HG02840 (cell line): ENCODE results near the gene CPEB2.

Experiments used
- ATAC-seq: cut with Tn5 transposase; IDR thresholded peaks from one replicate; pipeline ENCODE4 v1.9.1; 2021; ENCODE audit warnings: mild to moderate bottlenecking, moderate library complexity, moderate number of reproducible peaks; ENCODE audit not compliant: unreplicated experiment, low FRiP score

Gene CPEB2

GRCh38 chr4:15109600-15109999, 107.3 kb downstream of the CPEB2 start:
- no peak for ATAC-seq

DNA sequence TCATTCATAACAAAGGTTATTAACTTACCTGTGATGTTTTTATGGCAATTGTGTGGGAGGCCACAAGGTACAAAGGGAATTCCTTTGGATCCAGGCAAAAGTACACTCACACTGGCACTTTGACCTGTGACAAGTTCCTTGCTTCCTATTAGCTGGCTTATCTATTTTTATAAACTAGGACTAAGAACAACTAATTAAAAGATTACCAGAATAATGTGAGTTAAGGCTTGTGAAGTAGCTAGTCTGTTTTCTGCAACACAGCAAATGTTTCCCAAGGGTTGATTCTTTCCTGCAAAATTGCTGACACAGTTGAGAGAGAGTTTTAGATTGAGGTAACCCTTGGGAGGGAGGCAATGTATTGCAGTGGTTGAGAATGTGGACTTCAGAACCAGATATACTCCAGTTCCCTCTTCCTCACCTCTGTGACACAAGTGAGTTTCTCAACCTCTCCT, 107.9 kb downstream of the CPEB2 start:
- no peak for ATAC-seq

DNA sequence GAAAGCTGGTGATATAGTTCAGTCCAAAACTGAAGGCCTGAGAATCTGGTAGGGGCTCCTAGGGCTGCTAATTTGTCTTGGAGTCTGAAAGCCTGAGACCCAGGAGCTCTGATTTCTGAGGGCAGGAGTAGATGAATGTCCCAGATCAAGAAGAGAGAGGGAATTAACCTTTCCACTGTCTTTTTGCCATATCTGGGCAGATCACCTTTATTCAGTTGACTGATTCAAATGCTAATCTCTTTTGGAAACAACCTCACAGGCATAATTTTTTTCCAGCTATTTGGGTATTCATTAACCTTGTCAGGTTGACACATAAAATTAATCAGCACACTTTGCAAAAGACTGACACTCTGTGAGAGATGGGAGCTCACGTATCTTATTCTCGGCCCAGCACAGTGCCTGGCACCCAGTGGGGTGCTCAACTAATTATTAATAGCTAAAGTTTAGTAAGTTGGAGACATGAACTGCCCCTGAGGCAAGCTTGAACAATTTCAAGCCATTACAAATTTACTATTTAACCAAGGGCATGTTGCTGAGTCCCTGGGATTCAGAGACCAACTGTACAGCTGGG, 114.3 kb downstream of the CPEB2 start:
- ATAC-seq: no peak

DNA sequence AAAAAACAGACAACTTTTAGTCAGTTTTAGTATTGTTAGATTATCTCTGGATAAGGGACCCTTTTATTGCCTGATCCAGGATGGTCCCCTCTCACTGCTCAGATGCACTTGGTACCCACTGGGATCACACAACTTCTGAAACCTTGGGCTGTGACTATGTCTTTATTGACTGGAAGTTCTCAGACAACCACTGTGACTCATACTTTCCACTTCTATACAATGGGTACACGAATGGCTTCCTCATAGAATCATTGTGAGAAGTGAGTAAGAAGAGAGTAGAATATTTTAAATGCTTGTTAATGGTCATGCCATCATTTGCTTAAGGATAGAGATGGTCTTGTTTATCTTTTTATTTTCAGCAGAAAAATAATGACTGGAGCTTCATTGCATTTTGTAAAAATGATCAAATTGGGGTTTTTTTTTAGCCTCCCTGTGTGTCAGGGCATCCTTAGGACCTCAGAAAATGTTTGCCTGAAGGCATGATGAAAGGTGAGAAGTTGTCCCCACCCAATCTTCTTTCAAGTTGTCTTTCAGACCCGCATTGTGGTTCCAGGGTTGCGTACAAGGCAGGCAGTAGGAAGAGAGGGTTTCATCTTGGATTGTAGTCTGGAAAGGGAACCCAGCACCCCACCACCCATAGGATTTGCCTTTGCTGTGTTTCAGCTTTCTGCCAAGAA, 115.1 kb downstream of the CPEB2 start:
- ATAC-seq: no peak

DNA sequence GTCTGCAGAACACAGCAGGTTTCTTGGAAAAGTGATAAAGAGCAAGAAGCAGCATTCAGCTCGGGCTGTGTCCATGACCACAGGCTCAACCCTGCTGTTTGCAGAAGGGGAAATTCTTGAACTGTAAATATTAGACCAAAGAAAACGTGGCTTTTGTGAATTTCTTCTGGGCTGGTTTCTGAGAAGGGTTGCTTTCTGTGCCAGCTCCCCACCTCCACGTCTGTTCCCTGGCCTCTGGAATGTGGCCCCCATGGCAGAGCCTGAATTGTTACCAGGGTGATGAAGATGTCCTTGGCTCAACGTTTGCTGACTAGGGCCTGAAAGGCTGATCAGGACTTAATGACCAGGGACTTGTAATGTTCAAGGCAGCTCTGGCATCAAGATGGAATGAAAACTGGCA, 116.0 kb downstream of the CPEB2 start:
- ATAC-seq: no peak
